ENCODE measurements around the gene PTPRU. TPM values are rescaled to one million over a fixed set of nuclear protein-coding genes. Genes with fewer than 3 reads are reported as not detected.

Gene PTPRU
- total and polyA plus RNA-seq, 4 donors = 1.6 to 15.1 (median 6.0) TPM

DNA sequence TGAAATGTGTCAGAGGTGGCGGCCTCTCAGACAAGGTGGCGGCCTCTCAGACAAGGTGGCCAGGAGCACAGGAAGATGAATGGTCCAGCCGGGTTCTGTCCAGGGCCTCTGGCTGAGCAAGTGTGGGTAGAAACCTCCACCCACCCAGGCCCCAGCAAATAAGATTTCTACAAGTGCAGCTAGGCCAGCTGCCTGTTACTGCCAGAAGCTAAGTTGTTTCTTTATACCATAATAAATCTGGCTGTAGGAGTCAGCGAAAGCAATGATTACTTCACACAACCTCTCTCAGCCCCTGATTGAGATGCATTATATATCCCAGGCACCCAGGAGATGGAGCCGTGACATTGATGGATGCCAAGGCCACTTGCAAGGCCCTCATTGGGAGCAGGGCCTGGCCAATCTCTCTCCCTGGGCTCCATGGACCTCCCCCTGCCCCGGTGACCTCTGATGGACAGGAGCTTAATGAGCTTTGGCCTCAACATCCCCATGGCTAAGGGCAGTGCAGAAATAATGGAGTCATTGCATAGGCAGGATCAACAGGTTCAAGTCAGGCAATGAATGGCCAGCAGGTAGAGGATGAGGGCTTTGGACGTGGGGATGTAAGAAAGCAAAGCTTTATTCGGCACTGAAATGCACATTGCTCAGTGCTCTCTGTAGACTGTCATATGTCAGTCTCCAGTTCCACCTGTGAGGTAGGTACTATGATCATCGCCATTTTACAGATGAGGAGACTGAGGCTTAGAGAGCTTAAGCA, 92.9 kb downstream of the PTPRU start:
- no peaks in the 10 kb centered on the region for H3K9me3 ChIP-seq (ENCODE audit: control insufficient read depth in 4 of 4, low read length in 3 of 4)
- no peaks in the 10 kb centered on the region for H3K4me1 ChIP-seq (ENCODE audit: control insufficient read depth in 4 of 4, insufficient read depth in 4 of 4, low read length in 3 of 4)
- no peak overlapping the region for H3K27ac ChIP-seq (ENCODE audit: low read depth in 1 of 2, low read length in 2 of 2)
- no peak overlapping the region for H3K9ac ChIP-seq (ENCODE audit: low read depth in 1 of 2, low read length in 2 of 2)
- no peak for DNase-seq (ENCODE audit: low spot score)
- WGBS = 94% methylated on average over 9 of the region's 9 CpGs
- TF ChIP-seq, protein P1, sequence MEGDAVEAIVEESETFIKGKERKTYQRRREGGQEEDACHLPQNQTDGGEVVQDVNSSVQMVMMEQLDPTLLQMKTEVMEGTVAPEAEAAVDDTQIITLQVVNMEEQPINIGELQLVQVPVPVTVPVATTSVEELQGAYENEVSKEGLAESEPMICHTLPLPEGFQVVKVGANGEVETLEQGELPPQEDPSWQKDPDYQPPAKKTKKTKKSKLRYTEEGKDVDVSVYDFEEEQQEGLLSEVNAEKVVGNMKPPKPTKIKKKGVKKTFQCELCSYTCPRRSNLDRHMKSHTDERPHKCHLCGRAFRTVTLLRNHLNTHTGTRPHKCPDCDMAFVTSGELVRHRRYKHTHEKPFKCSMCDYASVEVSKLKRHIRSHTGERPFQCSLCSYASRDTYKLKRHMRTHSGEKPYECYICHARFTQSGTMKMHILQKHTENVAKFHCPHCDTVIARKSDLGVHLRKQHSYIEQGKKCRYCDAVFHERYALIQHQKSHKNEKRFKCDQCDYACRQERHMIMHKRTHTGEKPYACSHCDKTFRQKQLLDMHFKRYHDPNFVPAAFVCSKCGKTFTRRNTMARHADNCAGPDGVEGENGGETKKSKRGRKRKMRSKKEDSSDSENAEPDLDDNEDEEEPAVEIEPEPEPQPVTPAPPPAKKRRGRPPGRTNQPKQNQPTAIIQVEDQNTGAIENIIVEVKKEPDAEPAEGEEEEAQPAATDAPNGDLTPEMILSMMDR (IDR thresholded peaks at IDR 0.05; ENCODE audit: low read depth, low read length, missing input control) = no peak
- TF ChIP-seq NR2F2 (IDR thresholded peaks at IDR 0.05) (no peak), RXRA (IDR thresholded peaks at IDR 0.05) (no peak), GABPA (IDR thresholded peaks at IDR 0.05 in 1 of 2, conservative IDR thresholded peaks at IDR 0.05 in 1 of 2) (no peak), HNF4G (IDR thresholded peaks at IDR 0.05) (no peak), YY1 (IDR thresholded peaks at IDR 0.05) (no peak), JUND (IDR thresholded peaks at IDR 0.05) (no peak), HNF4A (conservative IDR thresholded peaks at IDR 0.05) (no peak), MAX (IDR thresholded peaks at IDR 0.05) (no peak), RAD21 (IDR thresholded peaks at IDR 0.05) (no peak), TAF1 (conservative IDR thresholded peaks at IDR 0.05) (no peak), FOXA2 (IDR thresholded peaks at IDR 0.05) (no peak), SP1 (IDR thresholded peaks at IDR 0.05) (no peak), REST (IDR thresholded peaks at IDR 0.05) (no peak), EGR1 (IDR thresholded peaks at IDR 0.05; ENCODE audit: low read depth in 2 of 2) (no peak)
- TF ChIP-seq, protein P2, sequence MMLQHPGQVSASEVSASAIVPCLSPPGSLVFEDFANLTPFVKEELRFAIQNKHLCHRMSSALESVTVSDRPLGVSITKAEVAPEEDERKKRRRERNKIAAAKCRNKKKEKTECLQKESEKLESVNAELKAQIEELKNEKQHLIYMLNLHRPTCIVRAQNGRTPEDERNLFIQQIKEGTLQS (IDR thresholded peaks at IDR 0.05) = no peak
- TF ChIP-seq, protein P3, sequence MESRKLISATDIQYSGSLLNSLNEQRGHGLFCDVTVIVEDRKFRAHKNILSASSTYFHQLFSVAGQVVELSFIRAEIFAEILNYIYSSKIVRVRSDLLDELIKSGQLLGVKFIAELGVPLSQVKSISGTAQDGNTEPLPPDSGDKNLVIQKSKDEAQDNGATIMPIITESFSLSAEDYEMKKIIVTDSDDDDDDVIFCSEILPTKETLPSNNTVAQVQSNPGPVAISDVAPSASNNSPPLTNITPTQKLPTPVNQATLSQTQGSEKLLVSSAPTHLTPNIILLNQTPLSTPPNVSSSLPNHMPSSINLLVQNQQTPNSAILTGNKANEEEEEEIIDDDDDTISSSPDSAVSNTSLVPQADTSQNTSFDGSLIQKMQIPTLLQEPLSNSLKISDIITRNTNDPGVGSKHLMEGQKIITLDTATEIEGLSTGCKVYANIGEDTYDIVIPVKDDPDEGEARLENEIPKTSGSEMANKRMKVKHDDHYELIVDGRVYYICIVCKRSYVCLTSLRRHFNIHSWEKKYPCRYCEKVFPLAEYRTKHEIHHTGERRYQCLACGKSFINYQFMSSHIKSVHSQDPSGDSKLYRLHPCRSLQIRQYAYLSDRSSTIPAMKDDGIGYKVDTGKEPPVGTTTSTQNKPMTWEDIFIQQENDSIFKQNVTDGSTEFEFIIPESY (IDR thresholded peaks at IDR 0.05) = no peak
- H3K36me3 ChIP-seq (ENCODE audit: control insufficient read depth in 4 of 4, insufficient read depth in 3 of 4, low read depth in 1 of 4, low read length in 3 of 4) = peaks cover 0 to 2% (median 0%) of the 10 kb centered on the region in 4 donors
- H3K27me3 ChIP-seq (ENCODE audit: control insufficient read depth in 4 of 4, insufficient read depth in 4 of 4, low read length in 3 of 4) = no peaks in the 10 kb centered on the region
- H3K4me3 ChIP-seq (ENCODE audit: low read depth in 1 of 3, low read length in 3 of 3) = no peak overlapping the region
